OCI-LY7 (cell line): ENCODE results near the gene WDR82.

Source experiments
- CTCF ChIP-seq: fragments of 200-600 bp; sonication (generic); conservative IDR thresholded peaks from 2 replicates; pipeline ENCODE4 v1.5.1; 2014; ENCODE audit warnings: mild to moderate bottlenecking, antibody characterized with exemption, low read length, moderate library complexity, mixed read lengths
- EZH2phosphoT487 ChIP-seq: fragments of 200-600 bp; sonication (generic); IDR thresholded peaks from 2 replicates; pipeline ENCODE4 v1.6.1; 2018; ENCODE audit warnings: low read depth, borderline replicate concordance, mild to moderate bottlenecking, mixed run types, antibody characterized with exemption, low read length, moderate library complexity, mixed read lengths

GRCh38 chr3:52295671-52296208 is 17.3 kb upstream of the WDR82 start:
- no peak for TF ChIP-seq CTCF
- no peak for TF ChIP-seq EZH2phosphoT487
